Heart right ventricle (tissue), 16 donors: Measurements from ENCODE around the gene PODXL. TPM values are rescaled to one million over a fixed set of nuclear protein-coding genes. Genes with fewer than 3 reads are reported as not detected.
A peak's percentile ranks its signal among the peaks of the same experiment; 100 is the strongest.

Source experiments
- ATAC-seq, 8 donors: fragments of 200-7000 bp; cut with Tn5 transposase; one replicate each; pipeline ENCODE4 v1.9.1; 2020; ENCODE audit warnings: mild to moderate bottlenecking in 8 of 8, moderate library complexity in 8 of 8, moderate number of reproducible peaks in 1 of 8
- DNase-seq, 2 donors: peaks; one replicate each; pipeline ENCODE4 v3.0.0-alpha.2; 2020
- H3K27ac ChIP-seq, 10 donors: fragments of 200-600 bp; sonication (generic) in 2 of 10; one replicate each; pipeline versions ENCODE4 v1.5.0 to v1.8.0; 2020 to 2022; ENCODE audit warnings: mild to moderate bottlenecking in 3 of 10
- H3K27me3 ChIP-seq, 7 donors: fragments of 200-600 bp; one replicate each; pipeline ENCODE4 v1.8.0; 2021 to 2022; ENCODE audit warnings: mild to moderate bottlenecking in 2 of 7
- H3K36me3 ChIP-seq, 9 donors: fragments of 200-600 bp; sonication (generic) in 1 of 9; one replicate each; pipeline versions ENCODE4 v1.5.0 to v1.8.0; 2020 to 2022; ENCODE audit warnings: mild to moderate bottlenecking in 2 of 9
- H3K4me1 ChIP-seq, 9 donors: fragments of 200-600 bp; sonication (generic) in 1 of 9; one replicate each; pipeline versions ENCODE4 v1.5.0 to v1.8.0; 2020 to 2022; ENCODE audit warnings: mild to moderate bottlenecking in 4 of 9
- H3K4me3 ChIP-seq, 10 donors: fragments of 200-600 bp; sonication (generic) in 2 of 10; one replicate each; pipeline versions ENCODE4 v1.5.0 to v1.8.0; 2020 to 2022; ENCODE audit warnings: mild to moderate bottlenecking in 7 of 10, moderate library complexity in 2 of 10
- H3K9me3 ChIP-seq, 11 donors: fragments of 200-600 bp in 10 of 11; sonication (generic) in 2 of 11; one replicate each; pipeline versions ENCODE4 v1.5.0 to v1.8.0; 2013 to 2022; ENCODE audit warnings: mild to moderate bottlenecking in 2 of 11, control low read depth in 1 of 11, moderate library complexity in 1 of 11
- WGBS, 2 donors: extraction: QIAGEN DNeasy Blood & Tissue Kit; methylation state at CpG; one replicate each; pipeline ENCODE4 v1.1.7; 2013; ENCODE audit warnings: inconsistent platforms in 1 of 2; 5-methylcytosine and 5-hydroxymethylcytosine counted together
- intact Hi-C, 10 donors: fragments of 100-400 bp; cut with DNase I; formaldehyde crosslinking; loops; one replicate each; pipeline versions ENCODE4 v1.11.1 to v1.14.2; 2022
- polyA plus RNA-seq, 2 donors: library from polyadenylated mRNA; stranded (reverse); fragments of 200-250 nt; gene quantifications; one replicate each; pipeline ENCODE4 v1.2.3, GENCODE V29; 2013
- total RNA-seq, 10 donors: library from RNA; stranded (reverse); fragmentation: NEBNext Ultra II Directional in 3 of 10; extraction: Animal tissue kit (Norgen Biotek cat#: 25700) in 3 of 10; gene quantifications; one replicate each; pipeline versions ENCODE4 v1.2.1 to v1.2.4, GENCODE V29; 2021 to 2023
- TF ChIP-seq, protein P1 (sequence below), 9 donors: fragments of 200-600 bp; sonication (generic) in 2 of 9; IDR thresholded peaks; one replicate each; pipeline versions ENCODE4 v1.5.0 to v1.8.0; 2021 to 2022; ENCODE audit warnings: antibody characterized with exemption in 9 of 9, mild to moderate bottlenecking in 5 of 9, moderate library complexity in 1 of 9
- donor health status: Arrhythmogenic right ventricular cardiomyopathy.
- donor health status: ischemic (EF 13 %, LVEDD 7.1; RV severe dilation, severe dysfunction).
- donor health status: healthy with polysubstance abuse.
- donor health status: DM: no; HTN: yes; CAD: no.
- donor health status: DM: no; HTN: no; CAD: no.
- donor health status: ischemic (EF 25% LVEDD 6.9; RV normal size, moderate dysfunction).
- donor health status: ischemic (EF 25% LVEDD 5.7; RV mildly dilated, moderate dysfunction).
- donor health status: healthy.
- donor health status: DM: yes; HTN: yes; CAD: no.
- donor health status: Ischemic cardiomyopathy.
- donor health status: ischemic (EF 35%, LVEDD 5.7; RV mildly dilated, moderate dysfunction).
- donor health status: nonischemic (EF 11% LVEDD 7.7; RV severe dilation, severe dysfunction).
- donor health status: DM: yes; HTN: yes; CAD: no.
- donor health status: PGD.
- donor health status: ischemic (EF 29% LVEDD 5.4; RV normal size, mild dysfunction).
- donor health status: nonischemic (EF 23%, LVEDD 6.1; RV moderate dilation, normal function).

PODXL gene
- total and polyA plus RNA-seq, 12 donors: 34.4 to 162 (median 65.2) TPM

DNA sequence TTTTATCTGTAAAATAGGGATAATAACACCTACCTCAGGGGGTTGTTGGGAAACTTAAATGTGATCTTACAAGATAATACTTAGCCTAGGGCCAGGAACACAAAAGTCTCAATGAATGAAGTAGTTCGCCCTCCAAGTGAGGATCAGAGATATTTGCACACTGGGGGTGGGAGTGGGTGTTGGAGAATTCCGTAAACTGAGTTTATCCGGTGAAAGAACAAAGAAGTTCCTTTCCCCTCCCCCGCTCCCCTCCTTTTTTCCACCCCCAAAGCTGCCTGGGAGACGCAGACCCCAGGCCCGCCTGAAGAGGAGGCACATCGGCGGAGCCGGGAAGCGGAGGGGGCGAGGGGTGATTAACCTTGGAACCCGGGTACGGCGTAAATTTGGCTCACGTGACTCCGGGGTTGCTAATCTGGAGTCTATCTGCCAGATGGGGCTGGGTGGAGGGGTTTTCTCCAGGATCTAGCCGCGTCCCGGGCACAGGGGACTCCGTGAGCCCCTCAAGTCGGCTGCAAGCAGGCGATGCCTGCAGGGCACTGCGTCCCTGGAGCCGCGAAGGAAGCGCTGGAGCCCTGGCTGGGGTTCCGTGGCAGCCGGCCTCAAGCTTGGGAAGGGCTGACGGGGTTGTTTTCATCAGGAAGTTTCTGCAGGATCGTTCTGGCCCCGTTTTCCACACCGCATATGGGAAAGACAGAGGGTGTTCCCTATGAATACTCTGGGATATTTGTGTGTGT, 1.4 kb upstream of the PODXL start:
- TF ChIP-seq, protein P1, sequence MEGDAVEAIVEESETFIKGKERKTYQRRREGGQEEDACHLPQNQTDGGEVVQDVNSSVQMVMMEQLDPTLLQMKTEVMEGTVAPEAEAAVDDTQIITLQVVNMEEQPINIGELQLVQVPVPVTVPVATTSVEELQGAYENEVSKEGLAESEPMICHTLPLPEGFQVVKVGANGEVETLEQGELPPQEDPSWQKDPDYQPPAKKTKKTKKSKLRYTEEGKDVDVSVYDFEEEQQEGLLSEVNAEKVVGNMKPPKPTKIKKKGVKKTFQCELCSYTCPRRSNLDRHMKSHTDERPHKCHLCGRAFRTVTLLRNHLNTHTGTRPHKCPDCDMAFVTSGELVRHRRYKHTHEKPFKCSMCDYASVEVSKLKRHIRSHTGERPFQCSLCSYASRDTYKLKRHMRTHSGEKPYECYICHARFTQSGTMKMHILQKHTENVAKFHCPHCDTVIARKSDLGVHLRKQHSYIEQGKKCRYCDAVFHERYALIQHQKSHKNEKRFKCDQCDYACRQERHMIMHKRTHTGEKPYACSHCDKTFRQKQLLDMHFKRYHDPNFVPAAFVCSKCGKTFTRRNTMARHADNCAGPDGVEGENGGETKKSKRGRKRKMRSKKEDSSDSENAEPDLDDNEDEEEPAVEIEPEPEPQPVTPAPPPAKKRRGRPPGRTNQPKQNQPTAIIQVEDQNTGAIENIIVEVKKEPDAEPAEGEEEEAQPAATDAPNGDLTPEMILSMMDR (IDR thresholded peaks at IDR 0.05): no peak
- no peaks in the 10 kb centered on the region for H3K36me3 ChIP-seq
- intact Hi-C loops: loop anchor here in 4 of 10 donors (1.0 to 5.0 kb wide), 6 partner anchors 23 to 94 kb away; no protein-coding TSS in a partner anchor
- no peaks in the 10 kb centered on the region for H3K9me3 ChIP-seq
- H3K4me3 ChIP-seq: peak overlapping the region in 9 of 10 donors; percentile 64 to 92 (median 82)
- ATAC-seq (peak in 5 of 8 donors; percentile 18 to 65 (median 62)), DNase-seq (peak; percentile 60 to 62)
- 6 to 14% methylated on average over 32 of the region's 32 CpGs for WGBS, 2 donors
- H3K27me3 ChIP-seq: peaks cover 0 to 50% (median 0%) of the 10 kb centered on the region in 7 donors
- H3K4me1 ChIP-seq: peaks cover 2 to 53% (median 28%) of the 10 kb centered on the region in 9 donors
- H3K27ac ChIP-seq: peak overlapping the region; percentile 42 to 95 (median 90)

DNA sequence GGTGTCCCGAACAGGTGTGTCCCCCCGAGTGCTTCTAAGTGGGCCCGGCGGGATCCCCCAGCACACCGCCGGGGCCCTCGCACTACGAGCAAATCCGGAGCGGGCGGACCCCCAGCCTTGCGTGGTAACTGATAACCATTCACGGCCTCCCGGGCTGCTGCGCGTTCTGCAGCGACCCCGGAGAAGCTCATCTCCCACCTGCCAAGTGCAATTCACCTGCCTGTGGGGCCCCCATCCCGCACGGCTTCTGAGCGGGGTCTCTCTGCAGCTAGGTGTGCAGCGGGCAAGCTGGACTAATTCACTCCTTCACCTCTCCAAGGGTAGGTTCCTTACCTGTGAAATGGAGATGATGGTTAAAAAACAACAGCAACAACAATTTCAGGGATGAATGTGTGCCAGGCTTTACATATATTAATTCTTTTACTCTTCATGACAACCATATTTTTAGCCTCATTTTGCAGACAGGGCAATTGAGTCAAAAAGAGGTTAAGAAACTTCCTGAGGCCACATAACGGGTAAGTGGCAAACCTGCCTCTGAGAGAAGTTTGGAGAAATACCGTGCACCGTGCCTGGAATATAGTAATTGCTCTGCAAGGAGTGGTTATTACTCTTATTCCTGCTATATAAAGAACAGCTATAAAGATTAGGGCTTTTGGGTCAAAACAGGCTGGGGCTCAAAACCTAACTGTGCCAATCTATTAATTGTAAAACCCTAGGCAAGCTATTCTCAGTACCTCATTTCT, 652 bp upstream of the PODXL start:
- TF ChIP-seq, protein P1 (IDR thresholded peaks at IDR 0.05): no peak
- H3K27me3 ChIP-seq: peaks cover 0 to 50% (median 0%) of the 10 kb centered on the region in 7 donors
- DNase-seq (no peak), ATAC-seq (peak in 2 of 8 donors; percentile 2)
- H3K9me3 ChIP-seq: no peaks in the 10 kb centered on the region
- WGBS, 2 donors: 2% methylated on average over 24 to 25 of the region's 25 CpGs
- peaks cover 4 to 61% (median 31%) of the 10 kb centered on the region in 9 donors for H3K4me1 ChIP-seq
- H3K36me3 ChIP-seq: no peaks in the 10 kb centered on the region
- intact Hi-C loops: loop anchor here in 4 of 10 donors (1.0 to 5.0 kb wide), 6 partner anchors 24 to 95 kb away; no protein-coding TSS in a partner anchor
- H3K27ac ChIP-seq: peak overlapping the region; percentile 52 to 95 (median 90)
- peak overlapping the region; percentile 64 to 92 (median 78) for H3K4me3 ChIP-seq

DNA sequence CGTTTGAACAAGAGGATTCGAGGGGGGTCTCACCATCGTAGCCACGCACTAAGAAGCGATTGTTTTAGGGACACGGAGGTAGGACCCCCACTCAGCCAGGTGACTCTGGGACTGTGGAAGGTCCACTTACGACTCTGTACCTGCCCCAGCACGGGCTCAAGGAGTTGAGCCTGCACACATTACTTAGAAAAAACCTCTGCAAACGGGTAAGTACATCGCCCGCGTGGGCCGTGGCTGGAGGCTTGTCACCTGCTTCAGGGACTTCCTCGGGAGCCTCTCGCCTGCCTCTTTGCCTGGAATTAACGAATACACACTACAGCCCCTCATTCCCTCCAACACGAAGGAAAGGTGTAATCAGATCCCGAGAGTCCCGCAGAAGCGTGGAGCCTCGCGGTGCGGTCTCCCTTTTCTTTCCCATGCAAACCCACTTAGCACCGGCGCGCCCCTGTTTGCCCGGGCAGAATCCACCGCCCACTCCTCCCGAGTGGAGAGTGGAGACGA, 826 bp downstream of the PODXL start:
- TF ChIP-seq, protein P1 (IDR thresholded peaks at IDR 0.05): no peak
- no peak for ATAC-seq
- Histone ChIP-seq H3K4me1 (peaks cover 12 to 75% (median 32%) of the 10 kb centered on the region in 9 donors), H3K9me3 (no peaks in the 10 kb centered on the region), H3K27ac (peak overlapping the region; percentile 70 to 98 (median 90)), H3K27me3 (peaks cover 0 to 50% (median 0%) of the 10 kb centered on the region in 7 donors), H3K36me3 (no peaks in the 10 kb centered on the region), H3K4me3 (peak overlapping the region; percentile 64 to 95 (median 83))
- no peak for DNase-seq
- intact Hi-C loops: loop anchor here in 4 of 10 donors (2.0 to 5.0 kb wide), 5 partner anchors 25 to 97 kb away; no protein-coding TSS in a partner anchor
- 11% methylated on average over 28 to 30 of the region's 30 CpGs for WGBS, 2 donors
